Gastroesophageal sphincter (tissue), 3 donors: ENCODE data around the gene SCGB2B2.
"Not testable (repeated sequence)": the region's sequence is repeated elsewhere in the genome, so short reads cannot be mapped to it uniquely, and the experiment has no call there.

Experiments used
- CTCF ChIP-seq, 4 experiments: fragments of 200-600 bp in 2 of 4; fragments of 450-650 bp in 2 of 4; sonication (generic) in 1 of 4; IDR thresholded peaks; one replicate each; pipeline ENCODE4 v1.5.1; 2017 to 2019; ENCODE audit warnings: antibody characterized with exemption in 4 of 4, mild to moderate bottlenecking in 2 of 4, moderate library complexity in 2 of 4
- EP300 ChIP-seq: sonication (generic); formaldehyde crosslinking; IDR thresholded peaks from one replicate; pipeline ENCODE4 v1.6.1; 2017; ENCODE audit warnings: antibody characterized with exemption, mild to moderate bottlenecking
- POLR2A ChIP-seq, 2 donors: fragments of 450-650 bp; IDR thresholded peaks; one replicate each; pipeline ENCODE4 v1.6.1; 2017; ENCODE audit warnings: antibody characterized with exemption in 2 of 2, mild to moderate bottlenecking in 2 of 2, moderate library complexity in 1 of 2
- POLR2AphosphoS5 ChIP-seq: sonication (generic); formaldehyde crosslinking; IDR thresholded peaks from one replicate; pipeline ENCODE4 v1.6.1; 2017; ENCODE audit warnings: antibody characterized with exemption

DNA sequence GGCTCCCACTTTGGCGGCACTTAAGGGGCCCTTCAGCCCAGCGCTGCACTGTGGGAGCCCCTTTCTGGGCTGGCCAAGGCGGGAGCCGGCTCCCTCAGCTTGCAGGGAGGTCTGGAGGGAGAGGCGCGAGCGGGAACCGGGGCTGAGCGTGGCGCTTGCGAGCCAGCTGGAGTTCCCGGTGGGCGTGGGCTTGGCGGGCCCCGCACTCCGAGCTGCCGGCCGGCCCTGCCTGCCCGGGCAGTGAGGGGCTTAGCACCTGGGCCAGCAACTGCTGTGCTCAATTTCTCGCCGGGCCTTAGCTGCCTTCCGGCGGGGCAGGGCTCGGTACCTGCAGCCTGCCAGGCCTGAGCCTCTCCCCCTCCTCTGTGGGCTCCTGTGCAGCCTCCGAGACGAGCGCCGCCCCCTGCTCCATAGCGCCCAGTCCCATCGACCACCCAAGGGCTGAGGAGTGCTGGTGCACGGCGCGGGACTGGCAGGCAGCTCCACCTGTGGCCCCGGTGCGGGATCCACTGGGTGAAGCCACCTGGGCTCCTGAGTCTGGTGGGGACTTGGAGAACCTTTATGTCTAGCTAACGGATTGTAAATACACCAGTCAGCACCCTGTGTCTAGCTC lies 8.8 kb downstream of the SCGB2B2 start:
- TF ChIP-seq POLR2A (IDR thresholded peaks at IDR 0.05); CTCF (IDR thresholded peaks at IDR 0.05); EP300; POLR2AphosphoS5: not testable (repeated sequence)
